Endothelial cell of umbilical vein (primary cell): ENCODE results near the gene ATP6V0D1.
A peak's percentile ranks its signal among the peaks of the same experiment; 100 is the strongest.

Source experiments
- CTCF ChIP-seq, 2 donors: IDR thresholded peaks; 1 replicate in 1 of 2; 2 replicates in 1 of 2; pipeline ENCODE4 v1.5.1; 2011; ENCODE audit warnings: low read length in 2 of 2, mild to moderate bottlenecking in 2 of 2, moderate library complexity in 2 of 2, control low read depth in 1 of 2, inconsistent platforms in 1 of 2, low read depth in 1 of 2; ENCODE audit not compliant: insufficient read depth in 1 of 2; ENCODE audit errors: extremely low read depth in 1 of 2
- EZH2 ChIP-seq: IDR thresholded peaks from 2 replicates; pipeline ENCODE4 v1.6.1; 2012; ENCODE audit warnings: borderline replicate concordance, low read depth, mild to moderate bottlenecking, moderate library complexity, low read length, inconsistent platforms; ENCODE audit not compliant: severe bottlenecking
- GATA2 ChIP-seq: IDR thresholded peaks from 2 replicates; pipeline ENCODE4 v1.7.0; 2011; ENCODE audit warnings: low read depth, mild to moderate bottlenecking, moderate library complexity, mixed read lengths, low read length; ENCODE audit not compliant: insufficient read length, insufficient read depth
- JUN ChIP-seq: IDR thresholded peaks from 2 replicates; pipeline ENCODE4 v1.6.1; 2011; ENCODE audit warnings: borderline replicate concordance, low read depth; ENCODE audit not compliant: insufficient read length, insufficient read depth
- MYC ChIP-seq: IDR thresholded peaks from one replicate; pipeline ENCODE4 v1.6.1; 2011; ENCODE audit warnings: mild to moderate bottlenecking, low read depth, low read length
- POLR2A ChIP-seq: IDR thresholded peaks from 2 replicates; pipeline ENCODE4 v1.6.1; 2012; ENCODE audit warnings: low read depth, mild to moderate bottlenecking, control low read depth, low read length
- POLR2AphosphoS5 ChIP-seq: IDR thresholded peaks from 2 replicates; pipeline ENCODE4 v1.6.1; 2012; ENCODE audit warnings: low read depth, mild to moderate bottlenecking, control low read depth, low read length, moderate library complexity; ENCODE audit not compliant: insufficient read depth

GRCh38 chr16:67445441-67445912, 35.5 kb downstream of the ATP6V0D1 start:
- no peak for TF ChIP-seq EZH2
- no peak for TF ChIP-seq JUN
- TF ChIP-seq CTCF (IDR thresholded peaks at IDR 0.05; ENCODE audit: extremely low read depth in 1 of 2, insufficient read depth in 1 of 2, low read depth in 1 of 2, low read length in 2 of 2): peak in 1 of 2 donors; percentile 18
- TF ChIP-seq POLR2AphosphoS5: no peak
- no peak for TF ChIP-seq MYC
- no peak for TF ChIP-seq POLR2A
- no peak for TF ChIP-seq GATA2
